GOT3 (cell line): ENCODE results near the gene GATM.
"Not testable (repeated sequence)": the region's sequence is repeated elsewhere in the genome, so short reads cannot be mapped to it uniquely, and the experiment has no call there.

ENCODE experiments used
- DNase-seq: peaks from one replicate; lab custom pipeline; 2025; ENCODE audit warnings: mixed read lengths; lab: John Stamatoyannopoulos, UW

The GATM gene

DNA sequence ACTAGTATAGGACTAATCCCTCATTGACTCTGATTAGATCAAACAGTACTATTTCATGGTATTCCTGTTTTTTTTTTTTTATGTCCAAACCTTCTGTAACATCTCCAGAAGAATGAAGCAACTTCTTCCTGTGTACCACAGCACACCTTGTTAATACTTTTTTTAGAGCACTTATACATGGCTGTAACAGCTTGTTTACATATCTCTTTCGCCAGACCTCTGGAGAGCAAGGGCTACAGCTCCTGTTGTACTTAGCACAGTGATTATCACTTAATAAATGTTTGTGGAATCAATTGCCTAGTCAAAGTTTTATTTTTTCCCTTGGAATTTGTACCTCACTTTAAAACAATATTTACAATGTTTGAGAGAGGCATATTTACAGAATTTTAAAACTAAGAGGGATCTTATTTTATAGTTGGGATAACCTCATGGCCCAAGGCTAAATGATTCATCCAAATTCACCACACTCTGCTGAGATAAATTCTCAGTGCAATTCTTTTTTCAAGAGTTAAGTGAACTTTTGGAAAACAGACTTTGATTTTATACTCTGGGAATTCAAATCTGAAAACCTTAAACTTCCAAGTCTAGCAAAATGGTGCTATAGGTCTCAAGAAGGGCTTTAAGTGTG, 9.2 kb upstream of the GATM start:
- no peak for DNase-seq

DNA sequence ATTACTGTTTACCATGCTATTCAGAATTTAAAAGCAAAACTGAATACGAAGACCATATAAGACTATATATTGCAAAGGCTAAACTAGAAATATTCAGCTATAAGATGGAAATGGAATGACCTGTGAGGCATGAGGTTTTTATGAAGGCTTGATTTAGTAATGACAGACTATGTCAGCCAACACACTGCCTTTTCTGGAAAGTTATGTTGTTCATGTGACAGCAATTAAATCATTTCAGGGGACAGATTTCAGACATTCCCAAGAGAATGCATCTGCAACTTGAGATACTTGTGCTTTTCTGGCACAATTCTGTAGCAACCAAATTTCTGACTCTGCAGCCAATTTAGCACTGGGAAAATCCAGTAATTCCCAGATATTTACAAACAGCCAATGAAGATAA, 8.6 kb upstream of the GATM start:
- no peak for DNase-seq

GRCh38 chr15:45386420-45386819, 8.1 kb upstream of the GATM start:
- DNase-seq: no peak

GRCh38 chr15:45385590-45385989, 7.2 kb upstream of the GATM start:
- no peak for DNase-seq

DNA sequence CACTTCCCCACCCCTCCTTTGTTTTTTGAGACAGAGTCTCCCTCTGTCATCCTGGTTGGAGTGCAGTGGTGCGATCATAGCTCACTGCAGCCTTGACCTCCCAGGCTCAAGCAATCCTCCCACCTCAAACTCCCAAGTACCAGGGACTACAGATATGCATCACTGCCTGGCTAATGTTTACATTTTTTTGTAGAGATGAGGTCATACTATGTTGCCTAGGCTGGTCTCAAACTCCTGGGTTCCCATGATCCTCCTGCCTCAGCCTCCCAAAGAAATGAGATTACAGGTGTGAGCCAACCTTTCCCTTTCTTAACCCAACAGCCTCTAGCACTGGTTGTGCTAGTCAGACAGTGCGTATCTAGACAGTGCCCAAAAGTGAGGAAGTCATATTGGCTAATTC, 6.4 kb upstream of the GATM start:
- no peak for DNase-seq

GRCh38 chr15:45378913-45379262, 544 bp upstream of the GATM start:
- no peak for DNase-seq

DNA sequence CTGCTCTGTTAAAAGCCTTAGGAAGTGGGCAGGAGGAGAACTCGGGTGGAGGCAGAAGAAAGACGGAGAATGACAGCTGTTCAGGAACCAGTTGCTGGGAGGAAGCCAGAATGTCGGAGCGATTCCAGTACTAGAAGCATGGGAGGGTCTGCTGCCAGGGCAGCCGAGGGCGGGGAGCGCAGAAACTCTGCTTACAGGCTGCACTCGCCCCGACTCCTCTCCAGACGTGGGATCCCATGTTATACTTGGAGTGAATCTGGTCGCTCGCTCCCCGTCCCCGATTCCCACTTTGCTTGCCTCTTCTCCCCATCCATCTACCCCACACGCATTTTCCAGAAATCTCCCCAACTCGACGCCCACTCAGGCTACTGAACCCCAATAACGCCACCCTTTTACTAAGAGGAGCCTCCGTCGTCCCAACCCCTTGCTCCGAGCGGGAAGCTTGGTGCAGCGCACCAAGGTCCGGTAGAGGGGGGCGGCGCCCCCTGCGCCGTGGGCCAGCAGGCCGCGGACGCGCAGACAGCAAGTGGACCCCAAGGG, 665 bp downstream of the GATM start:
- no peak for DNase-seq

DNA sequence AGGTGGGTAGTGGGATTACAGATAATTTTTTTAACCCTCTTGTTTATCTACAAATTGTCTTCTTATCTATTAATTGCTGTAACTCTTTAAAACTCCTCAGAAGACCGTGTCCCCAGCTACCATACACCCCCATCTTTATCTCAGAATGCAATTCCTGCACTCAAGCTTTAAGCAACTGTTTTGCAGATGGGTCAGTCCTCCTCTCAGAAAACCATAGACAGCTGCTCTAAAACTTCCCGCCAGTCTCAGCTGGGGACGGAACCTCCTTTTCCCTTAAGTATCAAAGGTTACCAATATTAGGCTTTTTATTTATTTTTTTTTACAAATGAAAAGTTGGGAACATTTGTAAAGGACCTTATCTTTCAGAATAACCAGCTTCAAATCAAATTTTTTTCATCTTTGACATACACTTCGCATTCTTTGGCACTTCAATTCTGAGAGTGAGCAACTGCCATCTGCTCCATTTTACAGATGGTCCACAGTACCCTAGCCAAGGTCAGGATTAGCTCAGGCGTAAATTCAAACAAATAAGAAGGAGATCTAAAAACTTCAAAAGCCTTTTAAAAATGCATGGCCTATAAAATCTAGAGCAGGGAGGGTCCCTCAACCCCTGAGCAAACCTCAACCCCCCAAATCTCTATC, 1.3 kb downstream of the GATM start:
- no peak for DNase-seq

- no peak for DNase-seq
These were observed 1.9 kb downstream of the GATM start for GRCh38 chr15:45376300-45376928.

GRCh38 chr15:45375836-45376235, 2.5 kb downstream of the GATM start:
- no peak for DNase-seq

GRCh38 chr15:45373976-45374375, 4.4 kb downstream of the GATM start:
- no peak for DNase-seq

- DNase-seq: no peak
These were observed 6.0 kb downstream of the GATM start for GRCh38 chr15:45372041-45372995.

DNA sequence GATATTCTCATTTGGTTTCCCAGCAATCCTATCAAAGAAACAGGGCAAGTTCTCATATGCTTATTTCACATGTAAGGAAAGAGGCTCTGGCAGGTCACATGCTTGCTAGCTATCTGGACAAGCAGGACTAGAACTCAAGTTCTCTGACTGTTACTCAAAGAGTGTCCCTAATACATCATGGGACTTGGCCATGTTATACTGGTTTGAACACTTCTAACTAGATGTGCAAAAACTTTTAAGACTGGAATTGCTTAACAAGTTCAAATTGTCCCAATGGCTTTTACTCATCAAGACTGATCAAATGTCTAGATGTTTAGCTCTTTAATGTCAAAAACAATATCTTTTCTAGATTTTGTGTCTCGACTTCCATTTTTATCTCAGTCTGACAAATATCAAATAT, 6.8 kb downstream of the GATM start:
- DNase-seq: no peak

- DNase-seq: not testable (repeated sequence)
These were observed 8.3 kb downstream of the GATM start for GRCh38 chr15:45370042-45370441.

DNA sequence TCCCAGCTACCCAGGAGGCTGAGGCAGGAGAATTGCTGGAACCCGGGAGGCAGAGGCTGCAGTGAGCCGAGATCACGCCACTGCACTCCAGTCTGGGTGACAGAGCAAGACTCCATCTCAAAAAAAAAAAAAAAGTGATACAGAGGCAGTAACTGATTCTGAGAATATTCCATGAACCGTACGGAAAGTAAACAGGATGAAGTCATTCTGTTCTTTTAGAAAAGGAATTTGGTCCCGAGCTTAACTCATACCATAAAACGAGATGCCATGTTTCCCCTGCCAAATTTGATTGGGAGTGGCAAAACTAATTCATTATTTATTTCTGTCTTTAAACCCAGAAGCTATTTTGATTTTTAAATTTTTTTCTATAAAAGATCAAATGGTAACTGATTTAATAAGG, 11.1 kb downstream of the GATM start:
- DNase-seq: not testable (repeated sequence)

GRCh38 chr15:45364271-45364670, 14.1 kb downstream of the GATM start:
- no peak for DNase-seq

- no peak for DNase-seq
These were observed 14.5 kb downstream of the GATM start for GRCh38 chr15:45363801-45364200.

DNA sequence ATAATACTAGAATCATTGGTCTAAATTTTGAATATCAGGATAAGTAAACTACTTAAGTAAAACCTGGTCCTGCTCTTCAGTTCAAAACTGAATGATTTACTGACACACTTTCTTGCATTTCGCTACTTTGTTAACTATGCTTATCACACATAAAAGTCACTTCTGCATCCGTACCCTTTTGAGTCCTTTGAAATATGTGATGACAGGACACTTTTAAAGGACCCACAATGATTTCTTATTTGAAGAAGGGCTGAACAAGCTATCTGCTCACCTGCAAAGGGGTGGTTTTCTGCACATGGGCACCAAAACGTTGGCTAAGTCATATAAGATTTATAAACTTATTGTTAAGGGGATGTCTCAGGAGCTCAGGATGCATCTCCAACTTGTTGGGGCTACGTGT, 15.0 kb downstream of the GATM start:
- DNase-seq: no peak

- no peak for DNase-seq
These were observed 15.9 kb downstream of the GATM start for GRCh38 chr15:45362419-45362818.

DNA sequence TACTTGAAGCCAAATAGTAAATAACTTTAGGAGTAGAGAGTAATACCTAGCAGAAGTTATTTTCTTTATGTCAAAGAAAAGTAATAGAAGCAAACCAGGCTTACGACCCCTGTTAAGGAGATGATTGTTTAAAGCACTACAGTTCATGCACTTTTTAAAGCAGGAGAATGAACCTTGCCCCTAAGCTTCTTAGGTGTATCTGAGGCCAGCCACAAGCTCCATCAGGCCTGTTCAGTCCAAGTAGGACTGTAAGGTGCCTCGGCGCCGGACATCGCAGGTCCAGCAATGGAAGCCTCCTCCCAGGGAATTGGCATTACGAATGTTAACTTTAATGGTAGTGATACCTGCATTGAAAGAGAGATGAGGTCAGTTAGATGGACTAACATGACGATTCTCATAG, 16.5 kb downstream of the GATM start:
- DNase-seq: no peak

DNA sequence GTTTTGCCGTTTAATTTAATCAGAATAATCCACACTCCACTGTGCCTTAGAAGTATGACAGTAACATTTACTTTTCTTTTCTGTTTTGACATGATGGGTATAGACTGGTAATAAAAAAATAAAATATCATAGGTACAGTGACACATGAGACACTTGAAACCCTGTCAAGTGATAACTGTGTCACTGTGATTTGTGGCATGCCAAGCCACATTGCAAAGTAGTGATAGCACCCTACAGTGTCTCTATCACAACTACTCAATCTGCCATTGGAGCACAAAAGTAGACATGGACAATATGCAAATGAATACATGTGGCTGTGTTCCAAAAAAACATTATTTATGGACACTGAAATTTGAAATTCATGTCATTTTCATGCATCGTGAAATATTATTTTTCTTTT, 22.5 kb downstream of the GATM start:
- DNase-seq: no peak

GRCh38 chr15:45354711-45355110, 23.6 kb downstream of the GATM start:
- no peak for DNase-seq
